Measurements from ENCODE around the gene HOXD10. TPM values are rescaled to one million over a fixed set of nuclear protein-coding genes. Genes with fewer than 3 reads are reported as not detected.

HOXD10 gene
- total RNA-seq, 1 donor, result not detected

DNA sequence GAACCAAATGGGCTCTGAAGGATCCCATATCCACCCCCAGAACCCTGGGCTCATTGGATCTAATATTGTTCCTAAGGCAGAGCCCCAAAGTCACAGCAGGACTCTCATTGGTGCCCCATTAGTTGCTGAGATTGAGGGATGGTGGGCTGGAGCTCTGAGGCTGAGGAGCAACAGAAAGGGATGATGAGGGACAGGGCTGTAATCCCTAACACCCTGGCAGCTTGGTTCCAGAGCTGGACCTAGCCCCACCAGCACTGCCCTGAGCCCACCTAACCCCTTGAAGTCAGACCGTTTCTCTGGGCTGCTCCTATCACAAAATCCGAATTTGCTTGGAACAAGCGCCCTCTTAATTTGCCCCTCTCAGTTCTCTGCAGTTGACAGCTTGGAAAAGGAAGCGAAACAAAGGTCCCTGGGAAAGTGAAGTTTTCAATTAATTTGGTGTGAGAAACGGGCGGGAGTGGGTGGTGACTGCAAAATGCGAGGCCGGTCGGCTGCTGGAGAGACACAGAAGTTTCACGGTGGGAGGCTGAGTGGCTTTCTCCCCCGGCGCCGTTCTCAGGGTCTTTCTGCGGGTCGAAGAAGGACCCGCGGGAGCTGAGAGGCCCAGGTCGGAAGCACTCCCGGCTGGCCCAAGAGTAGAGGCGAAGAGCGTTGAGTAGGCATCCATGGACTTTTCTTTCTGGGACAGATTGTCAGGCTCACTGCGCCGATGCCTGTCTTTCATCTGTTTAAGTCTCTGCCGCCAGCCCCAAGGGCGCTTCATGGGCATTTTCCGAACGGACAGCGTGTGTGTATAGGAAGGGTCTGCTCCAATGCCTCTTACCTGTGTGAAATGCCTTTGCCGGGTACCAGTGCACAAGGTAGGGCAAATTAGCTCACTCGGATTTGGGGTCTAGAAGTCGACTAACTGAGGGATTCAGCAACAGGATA, 25.0 kb upstream of the HOXD10 start:
- TF ChIP-seq, protein P1, sequence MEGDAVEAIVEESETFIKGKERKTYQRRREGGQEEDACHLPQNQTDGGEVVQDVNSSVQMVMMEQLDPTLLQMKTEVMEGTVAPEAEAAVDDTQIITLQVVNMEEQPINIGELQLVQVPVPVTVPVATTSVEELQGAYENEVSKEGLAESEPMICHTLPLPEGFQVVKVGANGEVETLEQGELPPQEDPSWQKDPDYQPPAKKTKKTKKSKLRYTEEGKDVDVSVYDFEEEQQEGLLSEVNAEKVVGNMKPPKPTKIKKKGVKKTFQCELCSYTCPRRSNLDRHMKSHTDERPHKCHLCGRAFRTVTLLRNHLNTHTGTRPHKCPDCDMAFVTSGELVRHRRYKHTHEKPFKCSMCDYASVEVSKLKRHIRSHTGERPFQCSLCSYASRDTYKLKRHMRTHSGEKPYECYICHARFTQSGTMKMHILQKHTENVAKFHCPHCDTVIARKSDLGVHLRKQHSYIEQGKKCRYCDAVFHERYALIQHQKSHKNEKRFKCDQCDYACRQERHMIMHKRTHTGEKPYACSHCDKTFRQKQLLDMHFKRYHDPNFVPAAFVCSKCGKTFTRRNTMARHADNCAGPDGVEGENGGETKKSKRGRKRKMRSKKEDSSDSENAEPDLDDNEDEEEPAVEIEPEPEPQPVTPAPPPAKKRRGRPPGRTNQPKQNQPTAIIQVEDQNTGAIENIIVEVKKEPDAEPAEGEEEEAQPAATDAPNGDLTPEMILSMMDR (IDR thresholded peaks at IDR 0.05; ENCODE audit: insufficient read depth, low read length), result no peak
- DNase-seq (ENCODE audit: low read depth), result no peak

DNA sequence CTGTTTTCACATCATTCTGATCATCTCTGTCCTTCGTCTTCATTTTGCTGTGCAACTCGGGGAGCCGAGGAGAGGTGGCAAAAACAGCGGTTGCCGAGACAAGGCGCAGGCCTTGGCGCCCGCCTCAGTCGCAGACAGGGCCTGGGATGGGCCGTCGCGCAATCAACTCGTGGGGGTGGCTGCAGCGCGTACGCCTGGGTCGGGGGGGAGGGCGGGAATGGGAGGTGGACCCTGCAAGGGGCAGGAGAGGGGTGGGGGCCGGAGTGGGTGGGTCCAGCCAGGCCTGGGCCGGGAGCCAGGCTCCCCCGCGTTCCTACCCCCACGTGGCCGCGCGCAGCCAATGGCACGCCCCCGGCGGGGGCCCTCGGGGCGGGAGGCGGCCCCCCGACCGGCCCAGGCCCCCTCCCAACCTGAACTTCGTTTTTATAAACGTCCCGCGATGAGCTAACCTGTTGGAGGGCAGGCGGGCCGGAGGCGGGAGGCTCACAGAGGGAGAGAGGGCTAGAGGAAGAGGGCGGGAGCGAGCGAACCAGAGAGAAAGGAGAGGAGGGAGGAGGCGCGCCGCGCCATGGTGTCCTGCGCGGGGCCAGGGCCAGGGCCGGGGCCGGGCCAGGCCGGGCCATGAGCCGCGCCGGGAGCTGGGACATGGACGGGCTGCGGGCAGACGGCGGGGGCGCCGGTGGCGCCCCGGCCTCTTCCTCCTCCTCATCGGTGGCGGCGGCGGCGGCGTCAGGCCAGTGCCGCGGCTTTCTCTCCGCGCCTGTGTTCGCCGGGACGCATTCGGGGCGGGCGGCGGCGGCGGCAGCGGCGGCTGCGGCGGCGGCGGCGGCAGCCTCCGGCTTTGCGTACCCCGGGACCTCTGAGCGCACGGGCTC, 24.1 kb upstream of the HOXD10 start, which contains the start of gene HOXD13:
Gene HOXD13, plus strand, starts transcription at position 452 of the 875 bp plus-strand sequence. Its CDS starts 170 bp downstream, at position 622.
- no peak for DNase-seq (ENCODE audit: low read depth)

More for the DNA sequence above, 25.0 kb upstream of the HOXD10 start:
- H3K4me3 ChIP-seq (ENCODE audit: low read depth, low read length), result no peak overlapping the region

DNA sequence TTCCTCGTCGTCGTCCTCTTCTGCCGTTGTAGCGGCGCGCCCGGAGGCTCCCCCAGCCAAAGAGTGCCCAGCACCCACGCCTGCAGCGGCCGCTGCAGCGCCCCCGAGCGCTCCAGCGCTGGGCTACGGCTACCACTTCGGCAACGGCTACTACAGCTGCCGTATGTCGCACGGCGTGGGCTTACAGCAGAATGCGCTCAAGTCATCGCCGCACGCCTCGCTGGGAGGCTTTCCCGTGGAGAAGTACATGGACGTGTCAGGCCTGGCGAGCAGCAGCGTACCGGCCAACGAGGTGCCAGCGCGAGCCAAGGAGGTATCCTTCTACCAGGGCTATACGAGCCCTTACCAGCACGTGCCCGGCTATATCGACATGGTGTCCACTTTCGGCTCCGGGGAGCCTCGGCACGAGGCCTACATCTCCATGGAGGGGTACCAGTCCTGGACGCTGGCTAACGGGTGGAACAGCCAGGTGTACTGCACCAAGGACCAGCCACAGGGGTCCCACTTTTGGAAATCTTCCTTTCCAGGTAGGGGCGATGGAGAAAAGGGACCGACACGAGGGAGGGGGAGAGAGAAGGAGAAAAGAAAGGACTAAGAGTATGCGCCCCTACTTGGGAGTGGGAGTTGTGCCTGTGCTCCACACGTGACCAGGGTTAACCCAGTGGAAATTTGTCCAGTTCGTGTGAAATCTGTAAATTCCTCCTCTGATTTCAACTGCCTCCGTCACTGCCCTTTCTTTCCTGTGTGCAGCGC, 23.3 kb upstream of the HOXD10 start:
- TF ChIP-seq, protein P1 (IDR thresholded peaks at IDR 0.05; ENCODE audit: insufficient read depth, low read length), result no peak
- no peak overlapping the region for H3K4me3 ChIP-seq (ENCODE audit: low read depth, low read length)
- DNase-seq (ENCODE audit: low read depth), result no peak

More for the DNA sequence above, 24.1 kb upstream of the HOXD10 start, which contains the start of gene HOXD13:
- no peak within 1 kb of the TSS for H3K4me3 ChIP-seq (ENCODE audit: low read depth, low read length)
- TF ChIP-seq, protein P1 (IDR thresholded peaks at IDR 0.05; ENCODE audit: insufficient read depth, low read length), result no peak

DNA sequence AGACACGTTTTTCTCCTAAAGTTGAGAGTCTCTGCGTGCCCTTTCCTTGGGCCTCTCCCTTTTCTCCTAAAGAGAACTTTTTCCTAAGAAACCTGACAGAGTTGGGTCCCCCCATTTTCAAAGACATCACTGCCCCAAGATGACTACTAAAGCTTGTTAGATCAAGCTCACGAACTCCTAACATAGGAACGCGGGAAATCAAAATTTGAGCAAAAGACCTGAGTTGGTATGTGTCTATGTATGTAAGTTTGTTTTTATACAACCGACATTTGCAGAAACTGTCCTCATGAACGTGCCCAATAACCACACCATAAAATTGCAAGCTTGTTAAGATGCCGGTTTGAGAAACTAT, 22.7 kb upstream of the HOXD10 start:
- no peak overlapping the region for H3K4me3 ChIP-seq (ENCODE audit: low read depth, low read length)
- TF ChIP-seq, protein P1 (IDR thresholded peaks at IDR 0.05; ENCODE audit: insufficient read depth, low read length), result no peak

DNA sequence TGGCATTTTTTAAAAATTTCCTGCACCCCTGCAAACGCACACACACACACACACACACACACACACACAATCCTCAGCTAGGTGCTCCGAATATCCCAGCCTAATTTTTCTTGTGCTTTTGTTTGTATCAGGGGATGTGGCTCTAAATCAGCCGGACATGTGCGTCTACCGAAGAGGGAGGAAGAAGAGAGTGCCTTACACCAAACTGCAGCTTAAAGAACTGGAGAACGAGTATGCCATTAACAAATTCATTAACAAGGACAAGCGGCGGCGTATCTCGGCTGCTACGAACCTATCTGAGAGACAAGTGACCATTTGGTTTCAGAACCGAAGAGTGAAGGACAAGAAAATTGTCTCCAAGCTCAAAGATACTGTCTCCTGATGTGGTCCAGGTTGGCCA, 22.2 kb upstream of the HOXD10 start:
- TF ChIP-seq, protein P1 (IDR thresholded peaks at IDR 0.05; ENCODE audit: insufficient read depth, low read length), result no peak
- no peak overlapping the region for H3K4me3 ChIP-seq (ENCODE audit: low read depth, low read length)
- no peak for DNase-seq (ENCODE audit: low read depth)

More for the DNA sequence above, 22.7 kb upstream of the HOXD10 start:
- DNase-seq (ENCODE audit: low read depth), result no peak

DNA sequence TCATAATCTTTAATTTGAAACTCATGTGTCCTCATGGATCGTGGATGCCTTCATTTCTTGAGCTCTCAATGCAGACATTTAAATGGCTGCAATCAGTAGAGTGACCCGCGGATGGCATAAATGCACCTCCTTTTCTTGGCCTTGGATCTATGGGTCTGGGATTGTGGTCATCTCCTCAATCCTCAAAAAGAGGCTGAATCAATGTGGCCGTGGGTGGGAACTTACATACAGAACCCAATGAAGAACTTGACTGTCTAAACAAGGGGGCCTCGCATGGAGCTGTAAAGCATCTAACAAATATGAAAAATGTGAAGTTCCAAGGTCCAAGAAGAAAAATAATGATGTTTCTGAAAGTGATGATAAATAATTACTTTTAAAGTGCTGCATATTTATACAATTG, 21.2 kb upstream of the HOXD10 start:
- H3K4me3 ChIP-seq (ENCODE audit: low read depth, low read length), result no peak overlapping the region
- TF ChIP-seq, protein P1 (IDR thresholded peaks at IDR 0.05; ENCODE audit: insufficient read depth, low read length), result no peak
- DNase-seq (ENCODE audit: low read depth), result no peak
